CD4-positive, alpha-beta T cell treated with Interleukin-4 for 1 hour (primary cell): Measurements from ENCODE around the gene KCNJ5.
A peak's percentile ranks its signal among the peaks of the same experiment; 100 is the strongest.

Experiments used
- DNase-seq, 2 donors: peaks; one replicate each; pipeline ENCODE4 v3.0.0-alpha.2; 2020 to 2022

The KCNJ5 gene

DNA sequence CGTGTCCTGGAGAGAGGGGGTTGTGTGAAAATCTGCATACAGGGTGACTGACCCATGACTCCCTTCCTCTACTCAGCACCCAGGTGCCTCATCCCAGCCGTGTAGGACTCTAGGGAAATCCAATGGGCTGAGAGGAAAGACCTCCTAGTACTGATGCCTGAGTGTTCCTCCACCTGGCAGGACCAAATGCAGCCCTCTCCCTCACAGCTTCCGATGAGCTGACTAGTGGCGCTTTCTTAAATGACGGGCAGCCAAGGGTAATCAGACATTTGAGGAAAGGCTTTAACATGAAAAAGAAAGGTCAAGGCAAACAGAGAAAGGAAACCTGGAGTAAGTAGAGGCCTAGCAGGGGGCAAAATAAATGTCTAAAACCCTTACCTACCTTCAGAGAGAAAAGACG lies 19.1 kb upstream of the KCNJ5 start:
- no peak for DNase-seq

DNA sequence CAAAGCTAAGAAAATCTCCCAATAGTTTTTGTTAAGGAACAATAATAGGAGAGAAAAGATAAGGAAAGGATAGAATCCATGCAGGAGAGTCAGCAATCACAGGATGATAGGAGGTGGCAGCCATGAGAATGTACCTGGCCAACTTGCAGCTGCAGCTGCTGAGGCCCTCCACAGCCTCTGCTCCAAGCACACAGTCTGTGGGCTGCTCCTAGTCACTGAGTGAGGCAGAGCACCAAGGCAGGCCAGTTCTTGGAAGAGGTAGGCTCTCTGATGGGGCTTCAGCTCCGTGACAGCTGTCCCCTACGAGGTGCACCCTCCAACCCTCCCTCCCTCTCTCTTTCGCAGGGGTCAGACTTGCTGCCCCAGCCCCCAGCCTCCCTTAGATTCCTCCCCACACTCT lies 18.6 kb upstream of the KCNJ5 start:
- no peak for DNase-seq

DNA sequence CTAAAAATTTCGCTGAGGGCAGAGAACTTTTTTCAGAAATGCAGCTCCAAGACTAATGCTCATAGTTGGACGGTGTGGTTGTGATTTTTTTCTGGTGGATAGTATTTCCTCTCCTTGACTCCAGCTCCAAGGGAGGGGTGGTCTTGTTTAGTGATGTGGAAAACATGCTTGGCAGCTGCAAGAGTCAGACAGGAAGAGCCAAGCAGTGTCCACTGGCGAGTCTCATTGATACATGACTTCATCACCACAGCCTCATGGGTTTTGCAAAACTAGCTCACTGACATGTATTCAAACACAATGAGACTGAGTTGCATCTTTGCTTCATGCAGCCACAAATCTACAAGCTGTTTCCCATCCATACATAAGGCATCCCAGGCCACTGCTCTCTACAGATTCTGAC lies 16.7 kb upstream of the KCNJ5 start:
- DNase-seq: no peak

DNA sequence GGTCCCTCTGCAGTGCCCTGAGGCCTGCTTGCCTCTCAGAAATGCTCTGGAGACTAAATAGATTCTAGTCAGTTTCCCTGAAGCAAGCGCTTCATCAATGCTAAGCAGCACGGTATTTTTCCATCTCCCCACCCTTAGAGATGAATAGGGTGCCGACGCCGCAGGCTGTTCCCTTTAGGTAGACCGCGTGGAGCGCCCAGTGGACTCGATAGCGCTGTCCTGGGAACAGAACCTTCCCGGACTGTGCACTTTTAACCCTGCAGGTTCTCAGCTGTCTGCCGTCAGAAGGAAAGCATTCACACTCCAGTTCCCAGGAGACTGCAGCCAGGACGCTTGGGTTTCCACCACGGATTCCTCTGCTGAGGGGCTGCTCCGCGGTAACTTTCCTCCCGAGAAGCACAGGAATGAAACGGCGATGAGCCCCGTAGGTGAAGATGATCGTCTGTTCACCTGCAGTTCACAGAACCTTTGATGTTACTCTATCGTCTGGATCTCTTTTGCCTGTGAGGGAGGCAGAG lies 15.0 kb upstream of the KCNJ5 start:
- DNase-seq: no peak

DNA sequence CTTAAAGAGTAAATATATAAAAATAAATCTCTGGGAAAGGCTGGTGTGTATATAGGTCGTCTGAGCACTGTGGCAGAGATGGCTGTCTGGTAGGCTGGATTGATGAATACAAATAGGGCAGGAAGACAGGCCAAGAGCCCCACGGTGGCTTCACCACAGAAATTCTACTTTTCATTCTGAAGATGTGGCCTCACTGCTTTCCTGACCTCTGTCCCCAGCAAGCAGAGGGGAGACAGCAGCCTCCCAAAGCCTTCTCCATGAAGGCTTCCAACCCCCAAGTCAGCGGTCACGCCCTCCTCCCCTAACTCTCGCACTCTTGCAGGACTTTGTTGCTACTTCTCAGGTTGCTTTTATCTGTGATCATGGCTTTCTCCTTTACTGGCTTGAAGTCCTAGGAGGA lies 13.4 kb upstream of the KCNJ5 start:
- DNase-seq: no peak

DNA sequence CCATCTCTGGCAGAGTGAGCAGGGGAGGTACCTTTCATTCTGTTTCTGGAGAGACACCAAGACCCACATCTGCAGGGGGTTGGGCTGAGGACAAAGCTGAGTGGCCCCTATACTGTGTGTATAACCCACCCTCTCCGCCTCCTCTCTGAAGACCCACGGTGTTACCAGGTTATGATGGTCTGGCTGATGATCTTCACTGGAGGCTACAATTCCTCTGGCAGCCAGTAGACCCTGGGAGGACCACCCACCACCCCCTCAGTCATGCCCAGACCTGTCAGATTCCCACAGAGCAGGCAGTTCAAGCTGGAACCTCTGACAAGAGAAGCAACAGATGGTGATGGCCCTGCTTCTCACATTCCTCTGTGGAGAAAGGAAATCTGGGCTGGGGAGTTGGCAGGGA lies 12.7 kb upstream of the KCNJ5 start:
- no peak for DNase-seq

DNA sequence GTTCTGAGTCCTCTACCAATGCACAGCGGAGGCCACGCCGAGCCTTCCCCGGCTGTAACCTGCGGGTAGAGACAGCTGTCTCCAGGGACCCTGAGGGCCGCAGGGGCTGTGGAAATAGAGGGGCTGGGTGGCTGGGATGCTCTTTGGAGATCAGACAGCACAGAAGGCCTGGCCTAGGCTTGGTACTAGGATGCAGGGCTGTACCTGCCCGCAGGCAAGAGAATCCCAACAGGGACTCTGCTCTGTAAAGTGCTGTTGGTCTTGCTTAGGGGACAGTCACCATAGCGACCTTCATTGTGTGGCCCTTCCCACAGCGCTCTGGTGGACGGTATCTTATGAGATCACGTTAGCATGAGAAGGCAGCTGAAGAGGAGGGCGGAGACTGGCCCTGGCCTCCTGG lies 11.3 kb upstream of the KCNJ5 start:
- DNase-seq: no peak

DNA sequence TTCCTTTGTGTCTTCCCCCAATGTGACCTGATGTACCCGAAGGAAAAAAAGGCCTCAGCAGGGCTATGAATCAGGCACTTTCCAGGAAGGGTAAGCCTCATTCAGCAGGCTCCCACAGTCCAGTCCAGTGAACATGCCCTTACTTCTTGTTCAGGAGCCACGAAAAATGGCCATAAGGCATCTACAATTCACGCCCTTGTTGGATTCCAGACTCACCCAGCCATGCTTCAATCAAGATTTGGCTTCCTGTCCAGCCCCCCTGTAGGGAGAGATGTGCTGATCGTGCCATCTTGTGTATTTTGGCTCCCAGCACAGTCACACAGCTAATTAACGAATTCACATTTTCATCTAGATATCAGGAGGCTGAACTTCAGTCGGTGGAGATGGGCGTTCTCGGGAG lies 9.9 kb upstream of the KCNJ5 start:
- no peak for DNase-seq

DNA sequence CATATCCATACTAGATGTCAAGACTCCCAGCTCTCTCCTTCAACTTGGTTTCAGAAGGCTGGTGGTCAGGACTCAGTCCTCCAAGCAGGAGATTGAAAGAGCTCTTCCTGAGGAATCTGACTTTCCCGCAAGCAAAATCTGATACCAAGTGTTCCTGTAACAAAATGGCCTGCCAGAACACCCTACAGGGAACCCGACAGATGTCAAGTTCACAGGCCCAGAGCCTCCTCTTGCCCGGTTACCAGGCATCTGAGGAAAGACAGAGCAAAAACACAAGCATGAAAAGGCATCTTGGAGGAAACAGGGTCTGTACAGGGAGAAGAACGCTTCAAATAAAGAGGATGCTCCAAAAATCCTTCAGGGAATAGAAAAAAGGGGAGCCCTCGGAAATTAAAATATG lies 8.7 kb upstream of the KCNJ5 start:
- no peak for DNase-seq

DNA sequence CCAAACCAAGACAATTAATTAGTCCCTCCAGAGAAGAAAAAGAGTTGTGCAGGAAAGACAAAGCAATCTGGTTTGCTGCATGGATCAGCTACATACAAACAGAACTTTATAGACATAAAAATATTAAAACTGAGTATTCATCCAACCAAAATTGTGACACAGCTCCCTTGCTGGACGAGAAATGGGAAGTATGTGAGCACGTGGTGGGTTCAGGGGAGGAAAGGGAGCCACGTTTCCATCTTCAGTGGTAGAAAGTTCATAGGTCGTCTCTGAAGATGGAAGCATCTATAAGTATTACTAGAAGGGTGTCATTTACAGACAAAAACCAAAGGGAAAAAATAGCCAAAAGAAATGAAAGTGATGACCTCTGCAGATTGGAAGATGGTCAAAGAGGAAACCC lies 7.1 kb upstream of the KCNJ5 start:
- no peak for DNase-seq

DNA sequence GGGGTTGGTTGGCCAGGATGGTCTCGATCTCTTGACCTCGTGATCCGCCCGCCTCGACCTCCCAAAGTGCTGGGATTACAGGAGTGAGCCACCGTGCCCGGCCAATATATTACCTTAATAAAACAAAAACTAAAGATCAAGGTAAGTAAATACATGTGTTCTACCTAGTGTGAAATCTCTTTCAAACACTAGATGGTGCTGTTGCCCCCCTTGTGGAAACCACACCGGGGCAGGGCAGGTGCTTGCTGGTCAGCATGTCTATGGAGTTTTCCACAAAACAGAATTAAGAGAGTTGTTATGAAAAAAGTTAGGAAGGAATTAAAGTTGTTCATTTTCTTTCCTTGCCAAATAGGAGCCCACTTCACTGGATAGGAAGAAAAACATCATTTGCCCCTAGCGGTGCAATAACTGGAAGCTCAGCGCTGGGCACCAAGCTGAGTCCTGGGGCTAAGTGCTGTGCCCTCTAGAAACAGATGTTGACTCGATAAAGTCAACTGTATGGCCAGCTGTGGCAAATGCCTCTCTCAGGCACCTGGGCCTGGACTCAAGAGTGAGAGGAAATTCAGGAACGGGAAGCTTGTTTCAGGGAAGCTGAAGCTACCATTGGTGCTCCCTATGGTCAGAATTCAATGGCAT lies 6.3 kb upstream of the KCNJ5 start:
- DNase-seq: peak; percentile 66 to 74

DNA sequence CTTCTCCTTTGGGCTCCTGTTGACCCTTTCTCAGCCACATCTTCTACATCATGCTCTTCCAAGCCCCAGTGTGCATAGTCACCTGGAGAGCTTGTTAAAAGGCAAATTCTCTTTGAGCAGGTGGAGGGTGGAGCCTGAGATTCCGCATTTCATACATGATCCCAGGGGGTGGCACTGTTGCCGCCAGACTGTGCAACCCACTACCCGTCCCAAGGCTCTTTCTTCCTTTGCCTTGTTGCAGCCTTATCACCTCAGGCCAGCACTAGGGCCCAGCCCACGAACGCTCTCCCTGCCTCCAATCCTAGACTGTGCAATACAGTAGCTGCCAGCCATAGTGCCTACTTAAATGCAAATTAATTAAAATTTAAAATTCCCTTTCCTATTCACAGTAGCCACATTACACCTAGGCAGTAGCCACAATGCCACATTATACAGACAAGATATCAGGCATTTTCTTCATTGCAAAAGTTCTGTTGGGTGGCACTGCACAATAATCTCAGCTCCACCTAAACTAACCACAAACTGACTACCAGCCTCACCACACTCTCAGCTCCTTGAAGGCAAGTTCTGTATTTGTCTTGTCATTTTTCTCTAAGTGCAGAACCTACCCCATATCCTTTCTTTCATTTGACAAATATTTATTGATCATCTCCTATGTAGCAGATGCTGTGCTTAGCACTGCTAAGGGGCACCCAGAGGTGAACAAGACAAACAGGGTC lies 4.6 kb upstream of the KCNJ5 start:
- DNase-seq: no peak

DNA sequence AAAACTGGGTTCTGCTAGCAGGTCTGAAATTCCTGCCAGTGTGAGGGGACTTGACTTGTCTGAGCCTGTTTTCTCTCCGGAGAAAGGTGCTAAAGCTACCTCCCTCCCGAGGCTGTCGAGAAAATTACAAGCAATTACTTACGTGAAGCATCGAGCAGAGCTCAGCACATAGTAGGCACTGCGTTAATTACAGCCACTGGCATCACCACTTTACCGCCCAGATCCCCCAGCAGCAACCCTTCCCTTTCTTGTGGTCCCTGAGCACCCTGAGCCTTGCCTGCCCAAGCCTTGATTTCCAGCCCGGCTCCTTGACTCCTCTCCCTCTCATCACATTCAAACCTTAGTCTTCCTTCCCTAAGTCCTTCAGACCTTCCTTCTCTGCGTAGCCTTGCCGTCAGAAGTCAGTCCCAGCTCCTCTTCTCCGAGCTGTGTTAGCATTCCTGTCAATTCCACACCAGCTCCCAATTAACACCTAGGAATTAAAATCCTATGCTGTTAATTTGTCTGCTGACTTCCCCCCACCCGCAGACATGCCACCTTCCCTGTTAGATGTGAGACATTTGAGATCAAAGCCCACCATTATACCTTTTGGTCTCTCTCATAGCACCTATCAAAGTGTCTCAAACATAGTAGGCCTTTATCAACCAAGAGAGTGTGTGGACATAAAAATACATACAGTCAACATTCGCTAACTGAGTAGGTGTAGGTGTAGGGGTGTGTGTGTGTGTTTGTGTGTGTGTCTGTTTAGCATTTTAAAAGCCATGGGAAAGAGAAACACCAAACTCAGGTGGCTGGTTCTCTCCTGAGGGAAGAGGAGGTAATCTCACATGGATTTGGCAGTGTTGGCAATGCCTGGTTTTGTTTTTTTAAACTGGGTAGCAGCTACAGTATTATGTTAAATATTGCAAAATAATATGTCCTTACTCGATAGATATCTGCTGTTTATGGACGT lies 2.8 kb upstream of the KCNJ5 start:
- DNase-seq: no peak

DNA sequence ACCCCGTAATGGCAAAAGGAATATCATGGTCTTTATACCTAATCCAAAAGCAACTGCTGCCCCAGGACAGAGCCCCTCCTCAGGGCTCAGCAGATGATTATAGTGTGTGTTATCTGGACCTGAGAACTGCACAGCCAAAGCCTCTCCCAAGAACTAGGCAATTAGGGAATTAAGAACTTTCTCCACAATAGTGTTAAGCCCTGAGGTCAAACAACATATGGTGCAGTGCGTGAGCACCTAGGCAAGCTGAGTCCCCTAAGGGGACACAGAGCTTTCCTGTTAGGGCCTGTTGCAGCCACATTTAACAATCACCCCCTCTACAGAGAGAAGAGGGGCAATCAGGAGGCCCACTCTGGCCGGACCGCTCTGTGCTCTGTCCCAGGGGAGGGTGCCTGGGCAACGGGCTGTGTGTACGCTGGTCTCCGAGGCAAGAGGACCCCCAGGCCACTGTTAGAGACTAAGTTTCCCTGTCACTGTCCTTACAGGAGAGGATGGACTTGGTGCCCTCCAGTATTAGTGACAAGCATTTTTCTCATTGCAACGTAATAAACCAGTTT lies 1.4 kb upstream of the KCNJ5 start:
- DNase-seq: no peak

DNA sequence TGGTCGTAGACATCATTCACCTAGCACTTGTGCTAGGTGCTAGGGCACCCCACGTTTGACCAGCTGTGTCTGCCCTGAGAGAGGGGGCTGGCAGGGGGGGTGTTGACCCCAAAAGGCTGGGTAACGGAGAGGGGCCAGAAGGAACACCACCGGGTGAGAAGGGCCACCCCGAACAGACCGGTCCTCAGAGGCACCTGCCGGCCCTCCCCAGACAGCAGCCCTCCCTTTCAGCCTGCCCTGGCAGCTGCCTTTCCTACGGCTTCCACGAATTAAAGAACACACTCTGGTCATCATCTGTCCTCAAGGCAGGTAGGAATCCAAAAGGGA lies 977 bp upstream of the KCNJ5 start:
- no peak for DNase-seq

DNA sequence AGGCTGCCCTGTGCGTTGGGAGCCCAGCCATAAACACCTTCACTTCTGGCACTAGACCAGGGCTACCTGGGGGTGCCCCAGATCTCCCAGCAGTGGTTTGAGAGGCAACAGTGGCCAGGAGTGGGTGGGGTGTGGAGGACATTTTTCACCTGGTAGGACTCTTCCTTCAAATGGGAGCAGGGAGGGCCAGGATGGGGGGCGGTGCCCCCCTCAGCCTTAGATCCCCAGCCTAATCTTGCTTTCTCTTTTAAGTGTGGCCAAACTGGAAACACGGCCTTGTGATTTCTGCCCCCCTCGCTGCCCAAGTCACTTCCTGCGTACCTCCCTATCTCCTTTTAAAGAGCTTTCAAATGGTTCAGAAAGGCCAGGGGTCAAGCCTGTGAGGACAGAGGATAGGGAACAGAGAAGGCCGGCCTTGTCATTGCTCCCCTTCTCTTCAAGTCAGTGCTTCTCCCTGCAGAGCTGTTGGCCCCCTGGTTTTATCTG lies 800 bp downstream of the KCNJ5 start:
- peak in 1 of 2 donors; percentile 10 for DNase-seq

DNA sequence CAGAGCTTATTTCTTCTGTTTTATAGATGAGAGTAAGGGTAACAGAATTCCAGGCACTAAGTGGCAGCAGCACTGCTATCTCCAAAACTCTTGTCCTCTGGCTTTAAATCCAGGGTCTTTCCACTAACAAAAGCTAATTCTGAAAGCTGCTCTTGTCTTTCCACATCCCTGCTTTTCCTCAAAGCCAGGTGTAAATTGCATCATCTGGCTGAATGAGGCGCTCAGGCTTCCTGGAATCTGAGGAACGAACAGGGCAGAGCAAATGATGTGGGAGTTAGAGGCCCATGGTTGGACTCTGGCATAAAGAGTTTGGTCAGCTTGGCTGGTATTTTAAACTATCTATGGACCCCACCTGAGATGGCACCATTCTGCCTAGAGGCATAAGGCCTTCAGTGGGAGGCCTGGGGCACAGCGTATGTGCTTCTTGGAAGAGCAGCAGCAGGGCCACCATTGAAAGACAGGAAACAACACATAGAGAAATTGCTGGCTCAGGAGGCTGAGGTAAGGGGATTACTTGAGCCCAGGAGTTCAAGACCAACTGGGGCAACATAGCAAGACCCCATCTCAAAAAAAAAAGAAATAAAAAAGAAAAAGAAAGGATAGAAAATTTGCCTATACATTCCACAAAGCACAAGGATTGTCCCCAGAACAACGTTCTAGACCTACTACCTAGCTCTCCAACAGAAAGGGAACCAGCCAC lies 1.9 kb downstream of the KCNJ5 start:
- DNase-seq: peak in 1 of 2 donors; percentile 2

DNA sequence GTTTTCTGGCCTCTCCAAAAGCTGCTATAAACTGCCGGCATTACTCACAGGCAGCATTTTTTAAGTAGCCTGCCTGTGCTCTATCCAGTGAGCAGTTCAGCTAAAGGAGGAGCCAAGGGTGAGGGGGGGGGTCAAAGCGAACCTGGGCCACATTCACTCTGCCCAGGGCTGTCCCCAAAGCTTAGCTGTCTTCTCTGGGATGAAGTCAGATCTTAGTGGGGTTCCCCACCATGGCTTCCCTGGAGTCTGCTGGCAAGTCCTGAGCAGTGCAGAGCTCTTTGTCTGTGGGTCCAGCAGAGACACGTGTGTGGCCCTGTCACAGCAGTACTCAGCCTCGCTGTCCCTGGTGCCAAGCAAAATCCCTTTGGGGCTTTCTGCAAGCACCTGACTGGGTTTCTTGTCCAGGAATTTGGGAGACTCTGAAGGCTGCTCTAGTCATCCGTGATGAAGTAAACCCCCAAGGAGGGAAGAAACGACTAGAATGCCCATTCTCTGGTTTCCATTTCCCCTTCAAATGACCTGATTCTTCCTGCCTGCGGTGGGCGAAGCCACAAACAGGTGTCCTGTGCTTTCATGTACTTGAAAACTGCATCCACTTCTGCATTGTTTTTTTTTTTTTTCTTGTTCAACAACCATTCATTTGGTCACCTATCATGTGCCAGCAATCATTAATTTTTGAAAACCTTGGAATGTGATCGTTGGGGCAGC lies 2.6 kb downstream of the KCNJ5 start:
- no peak for DNase-seq

DNA sequence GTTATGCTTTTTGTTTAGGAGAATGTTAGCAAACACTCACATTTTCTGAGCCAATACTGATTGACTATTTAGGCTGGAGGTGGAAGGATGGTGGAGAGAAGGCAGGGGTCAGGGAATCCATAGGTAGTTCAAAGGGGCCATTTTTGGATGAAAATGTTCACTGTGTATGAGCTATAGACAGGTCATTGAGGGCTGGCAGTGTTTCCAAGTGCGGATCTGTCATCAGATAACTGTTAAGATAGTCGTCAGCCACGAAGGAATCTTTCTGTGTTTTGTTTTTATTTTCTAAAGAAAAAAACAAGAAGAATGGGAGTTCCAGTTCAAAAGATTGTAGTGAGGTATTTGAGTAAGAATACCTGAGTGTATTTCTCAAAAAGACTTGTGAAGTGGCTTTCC lies 3.1 kb downstream of the KCNJ5 start:
- DNase-seq: no peak

DNA sequence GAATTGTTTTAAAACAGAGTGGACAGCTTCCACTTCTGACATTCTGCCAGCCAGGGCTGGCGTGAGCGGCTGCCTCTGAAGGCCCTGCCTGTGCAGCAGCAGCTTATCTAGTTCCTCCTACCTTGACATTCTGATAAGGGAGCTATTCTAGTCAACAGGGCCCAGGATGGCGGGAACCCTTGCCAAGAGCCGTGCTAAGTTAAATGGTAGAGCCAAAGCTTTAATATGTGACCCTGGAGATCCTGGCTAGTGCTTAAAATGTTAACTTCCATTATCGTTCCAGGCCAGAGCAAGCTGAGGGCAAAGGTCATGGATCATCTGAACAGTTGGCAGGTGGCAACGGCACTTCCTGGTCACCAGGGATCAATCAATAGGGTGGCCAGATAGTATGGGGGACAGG lies 3.5 kb downstream of the KCNJ5 start:
- no peak for DNase-seq

DNA sequence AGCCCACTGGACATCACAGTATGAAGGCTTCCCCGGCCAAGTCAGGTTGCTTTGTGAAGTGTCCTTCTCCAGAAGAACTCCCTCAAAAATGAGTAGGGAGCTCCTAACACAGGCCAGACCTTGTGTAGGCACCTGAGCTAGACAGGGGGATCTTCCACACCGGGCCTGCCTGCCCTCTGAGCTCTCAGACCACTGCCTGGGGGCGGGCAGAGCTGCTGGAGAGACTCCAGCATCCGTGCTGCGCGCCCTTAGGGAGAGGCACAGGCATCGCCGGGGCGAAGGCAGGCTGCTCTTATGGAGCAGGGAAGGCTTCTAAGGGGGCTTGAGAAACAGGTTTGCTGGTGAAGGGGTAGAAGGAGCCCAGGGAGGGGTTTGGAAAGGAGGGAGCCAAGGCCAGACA lies 4.4 kb downstream of the KCNJ5 start:
- no peak for DNase-seq

DNA sequence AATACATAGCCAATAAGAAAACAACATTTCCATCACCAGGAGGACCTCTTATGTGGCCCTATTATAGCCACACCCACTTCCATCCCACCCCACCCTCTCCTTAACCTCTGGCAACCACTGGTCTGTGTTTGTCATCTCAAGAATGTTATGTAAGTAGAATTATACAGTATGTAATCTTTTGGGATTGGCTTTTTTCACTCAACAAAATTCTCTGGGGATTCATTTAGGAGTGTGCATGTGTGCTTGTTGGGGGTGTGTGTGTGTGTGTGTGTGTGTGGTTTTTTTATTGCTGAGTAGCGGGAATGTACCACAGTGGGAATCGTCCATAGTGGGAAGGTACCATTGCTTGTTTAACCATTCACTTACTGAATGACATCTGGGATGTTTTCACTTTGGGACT lies 5.2 kb downstream of the KCNJ5 start:
- no peak for DNase-seq
